ENCODE results near the gene MOCS2. TPM values are rescaled to one million over a fixed set of nuclear protein-coding genes. Genes with fewer than 3 reads are reported as not detected.

Gene MOCS2, protein sequence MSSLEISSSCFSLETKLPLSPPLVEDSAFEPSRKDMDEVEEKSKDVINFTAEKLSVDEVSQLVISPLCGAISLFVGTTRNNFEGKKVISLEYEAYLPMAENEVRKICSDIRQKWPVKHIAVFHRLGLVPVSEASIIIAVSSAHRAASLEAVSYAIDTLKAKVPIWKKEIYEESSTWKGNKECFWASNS
- polyA plus RNA-seq, result 239 and 264 TPM in 2 replicates

DNA sequence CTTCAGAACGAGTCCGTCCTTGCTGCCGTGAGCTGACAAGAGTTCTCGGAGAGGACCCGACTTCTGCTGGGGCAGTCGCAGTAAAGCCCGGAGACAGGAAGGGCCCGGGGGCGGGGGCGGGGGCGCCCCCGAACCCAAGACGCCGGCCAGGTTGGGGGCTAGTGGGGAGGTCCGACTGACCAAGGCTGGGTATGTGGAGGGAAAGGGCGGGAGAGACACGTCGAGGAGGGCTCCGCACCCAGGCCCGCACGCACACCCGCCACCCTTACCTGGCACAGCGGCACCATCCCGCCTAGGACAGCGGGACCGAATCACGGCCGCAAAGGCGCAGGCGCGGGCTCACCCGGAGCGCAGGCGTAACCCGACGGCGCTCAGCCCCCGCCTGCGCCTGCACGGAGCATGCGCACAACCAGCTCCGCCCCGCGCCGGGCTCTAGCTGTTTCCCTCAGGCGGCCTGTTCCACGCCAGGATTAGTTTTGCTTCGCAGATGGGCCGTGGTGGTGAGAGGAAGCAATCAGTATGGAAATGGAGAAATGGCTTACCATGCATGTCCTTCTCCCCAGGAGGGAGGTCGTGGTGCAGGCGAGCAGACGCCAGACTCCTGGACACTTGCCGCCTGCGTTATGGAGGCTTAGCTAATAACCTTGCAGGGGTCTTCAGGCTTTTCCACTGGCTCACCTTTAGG lies at the start of gene MOCS2:
Gene MOCS2, minus strand, starts transcription at position 315 of the 685 bp plus-strand sequence. CDS start 2,583 bp downstream, outside the sequence.

Other genes with a start within 250 kb of the MOCS2 start
- gene ITGA2, start 120.4 kb downstream of the MOCS2 start, polyA plus RNA-seq, result 0.05 and 0.11 TPM in 2 replicates